Mesenchymal stem cell (in vitro differentiated cells and primary cell): ENCODE data around the gene NDOR1.

Experiments
- DNase-seq: peaks from one replicate; pipeline ENCODE4 v3.0.0-alpha.2; 2013
- H2AFZ ChIP-seq: one replicate; pipeline ENCODE4 v1.6.1; 2013; ENCODE audit warnings: low read depth, mild to moderate bottlenecking, control low read depth, inconsistent platforms, low read length, moderate library complexity
- H2AK5ac ChIP-seq: 2 replicates; pipeline ENCODE4 v1.6.1; 2013; ENCODE audit warnings: low read length, moderate library complexity, mild to moderate bottlenecking, inconsistent platforms; ENCODE audit not compliant: severe bottlenecking
- H2BK120ac ChIP-seq: one replicate; pipeline ENCODE4 v1.6.1; 2013; ENCODE audit warnings: low read depth, mild to moderate bottlenecking, inconsistent platforms, low read length, moderate library complexity
- H2BK12ac ChIP-seq, 2 experiments: one replicate each; pipeline ENCODE4 v1.6.1; 2013; ENCODE audit warnings: inconsistent platforms in 2 of 2, low read length in 2 of 2, mild to moderate bottlenecking in 2 of 2, moderate library complexity in 2 of 2, control low read depth in 1 of 2
- H2BK15ac ChIP-seq: one replicate; pipeline ENCODE4 v1.6.1; 2013; ENCODE audit warnings: mild to moderate bottlenecking, low read depth, inconsistent platforms; ENCODE audit not compliant: poor library complexity, severe bottlenecking
- H2BK5ac ChIP-seq: 2 replicates; pipeline ENCODE4 v1.6.1; 2013; ENCODE audit warnings: low read depth, mild to moderate bottlenecking, low read length, control low read depth, inconsistent platforms; ENCODE audit not compliant: poor library complexity, severe bottlenecking
- H3K14ac ChIP-seq, 2 experiments: one replicate each; pipeline ENCODE4 v1.6.1; 2013; ENCODE audit warnings: inconsistent platforms in 2 of 2, low read length in 2 of 2, control low read depth in 1 of 2, mild to moderate bottlenecking in 1 of 2, moderate library complexity in 1 of 2
- H3K18ac ChIP-seq, 2 experiments: one replicate each; pipeline ENCODE4 v1.6.1; 2013; ENCODE audit warnings: inconsistent platforms in 2 of 2, low read length in 2 of 2, control low read depth in 1 of 2, low read depth in 1 of 2, mild to moderate bottlenecking in 1 of 2
- H3K23ac ChIP-seq, 2 experiments: one replicate each; pipeline ENCODE4 v1.6.1; 2013; ENCODE audit warnings: inconsistent platforms in 2 of 2, low read length in 2 of 2, mild to moderate bottlenecking in 2 of 2, moderate library complexity in 2 of 2, control low read depth in 1 of 2
- H3K27ac ChIP-seq: 2 replicates; pipeline ENCODE4 v1.5.1; 2013; ENCODE audit warnings: mild to moderate bottlenecking, moderate library complexity, low read length, control low read depth, inconsistent platforms; ENCODE audit not compliant: poor library complexity, severe bottlenecking
- H3K27me3 ChIP-seq, 2 experiments: 2 replicates each; pipeline versions ENCODE4 v1.6.1 to v1.7.0; 2013; ENCODE audit warnings: low read length in 2 of 2, mild to moderate bottlenecking in 2 of 2, moderate library complexity in 2 of 2, control low read depth in 1 of 2, inconsistent platforms in 1 of 2; ENCODE audit not compliant: control insufficient read depth in 1 of 2, insufficient read depth in 1 of 2
- H3K36me3 ChIP-seq, 2 experiments: 2 replicates each; pipeline versions ENCODE4 v1.6.1 to v1.7.0; 2013; ENCODE audit warnings: low read length in 2 of 2, control low read depth in 1 of 2, inconsistent platforms in 1 of 2, low read depth in 1 of 2, mild to moderate bottlenecking in 1 of 2; ENCODE audit not compliant: insufficient read depth in 2 of 2, control insufficient read depth in 1 of 2
- H3K4ac ChIP-seq, 2 experiments: one replicate each; pipeline ENCODE4 v1.6.1; 2013; ENCODE audit warnings: inconsistent platforms in 2 of 2, low read length in 2 of 2, mild to moderate bottlenecking in 2 of 2, moderate library complexity in 2 of 2, control low read depth in 1 of 2, low read depth in 1 of 2
- H3K4me1 ChIP-seq: 2 replicates; pipeline ENCODE4 v1.6.1; 2013; ENCODE audit warnings: low read depth, low read length, control low read depth; ENCODE audit not compliant: control insufficient read depth, insufficient read depth
- H3K4me2 ChIP-seq: 2 replicates; pipeline ENCODE4 v1.6.1; 2013; ENCODE audit warnings: low read length, mild to moderate bottlenecking, inconsistent platforms; ENCODE audit not compliant: poor library complexity, severe bottlenecking
- H3K4me3 ChIP-seq, 2 experiments: 2 replicates each; pipeline versions ENCODE4 v1.5.1 to v1.7.0; 2013; ENCODE audit warnings: low read length in 2 of 2, mild to moderate bottlenecking in 2 of 2, control low read depth in 1 of 2, low read depth in 1 of 2; ENCODE audit not compliant: insufficient read depth in 1 of 2
- H3K79me1 ChIP-seq: replicated peaks from 2 replicates; pipeline ENCODE4 v1.6.1; 2013; ENCODE audit warnings: mild to moderate bottlenecking, control low read depth, low read length, inconsistent platforms; ENCODE audit not compliant: poor library complexity, severe bottlenecking
- H3K9ac ChIP-seq: 2 replicates; pipeline ENCODE4 v1.7.0; 2013; ENCODE audit warnings: mild to moderate bottlenecking, low read length, moderate library complexity
- H3K9me3 ChIP-seq: 2 replicates; pipeline ENCODE4 v1.7.0; 2013; ENCODE audit warnings: mild to moderate bottlenecking, low read length; ENCODE audit not compliant: control insufficient read depth
- H4K8ac ChIP-seq: one replicate; pipeline ENCODE4 v1.6.1; 2013; ENCODE audit warnings: inconsistent platforms, mild to moderate bottlenecking, low read length, moderate library complexity
- H4K91ac ChIP-seq: one replicate; pipeline ENCODE4 v1.6.1; 2013; ENCODE audit warnings: mild to moderate bottlenecking, low read length, inconsistent platforms
- WGBS: methylation state at CpG from one replicate; pipeline ENCODE4 v1.1.7; 2013; ENCODE audit warnings: mixed read lengths; 5-methylcytosine and 5-hydroxymethylcytosine counted together

Gene NDOR1

GRCh38 chr9:137191691-137192447 is 13.6 kb upstream of the NDOR1 start:
- Histone ChIP-seq H2AK5ac (no peak overlapping the region), H2AFZ (no peak overlapping the region), H3K9me3 (no peaks in the 10 kb centered on the region), H3K9ac (peak overlapping the region; percentile 2), H2BK12ac (no peak overlapping the region), H3K18ac (no peak overlapping the region), H4K8ac (no peak overlapping the region), H2BK15ac (no peak overlapping the region), H3K27ac (no peak overlapping the region), H2BK120ac (no peak overlapping the region), H3K4me3 (no peak overlapping the region), H2BK5ac (no peak overlapping the region), H3K27me3 (no peaks in the 10 kb centered on the region), H3K23ac (no peak overlapping the region), H4K91ac (peak overlapping the region; percentile 0), H3K14ac (no peak overlapping the region), H3K4me2 (no peak overlapping the region), H3K36me3 (peaks cover 36 to 56% of the 10 kb centered on the region in 2 experiments), H3K4ac (no peak overlapping the region), H3K79me1 (peaks cover 53% of the 10 kb centered on the region), H3K4me1 (peaks cover 67% of the 10 kb centered on the region)
- DNase-seq, result no peak
- 93% methylated on average over 21 of the region's 22 CpGs for WGBS

DNA sequence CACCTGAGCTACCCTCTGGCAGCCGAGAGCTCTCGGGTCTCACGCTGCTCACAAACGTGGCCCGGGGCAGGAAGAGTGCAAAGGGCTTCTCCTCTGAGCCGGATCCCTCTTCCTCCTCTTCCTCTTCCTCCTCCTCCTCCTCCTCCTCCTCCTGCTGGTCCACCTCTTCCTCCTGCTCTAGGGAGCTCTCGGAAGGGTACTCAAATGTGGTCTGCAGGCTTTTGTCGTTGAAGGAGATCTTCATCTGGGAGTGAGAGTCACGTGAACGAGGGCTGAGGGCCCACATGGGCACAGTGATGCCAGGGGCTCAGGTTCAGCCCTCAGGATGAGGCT is 13.1 kb upstream of the NDOR1 start:
- Histone ChIP-seq H3K4ac (no peak overlapping the region), H2BK120ac (no peak overlapping the region), H2BK15ac (no peak overlapping the region), H3K18ac (no peak overlapping the region), H3K9me3 (no peaks in the 10 kb centered on the region), H2AFZ (no peak overlapping the region), H3K27ac (no peak overlapping the region), H3K4me2 (no peak overlapping the region), H3K36me3 (peaks cover 30 to 51% of the 10 kb centered on the region in 2 experiments), H3K27me3 (no peaks in the 10 kb centered on the region), H3K23ac (no peak overlapping the region), H3K14ac (no peak overlapping the region), H4K91ac (no peak overlapping the region), H4K8ac (no peak overlapping the region), H2AK5ac (no peak overlapping the region), H3K4me3 (no peak overlapping the region), H2BK5ac (no peak overlapping the region), H2BK12ac (no peak overlapping the region), H3K9ac (no peak overlapping the region), H3K4me1 (peaks cover 64% of the 10 kb centered on the region), H3K79me1 (peaks cover 52% of the 10 kb centered on the region)
- 95% methylated on average over 9 of the region's 10 CpGs for WGBS
- no peak for DNase-seq

- WGBS, result 71% methylated on average over 2 of the region's 2 CpGs
- no peak for DNase-seq
Measured at GRCh38 chr9:137192859-137193258, 12.6 kb upstream of the NDOR1 start.

GRCh38 chr9:137193771-137194170 is 11.7 kb upstream of the NDOR1 start:
- Histone ChIP-seq H2BK5ac (no peak overlapping the region), H4K8ac (no peak overlapping the region), H3K9me3 (no peaks in the 10 kb centered on the region), H2AK5ac (no peak overlapping the region), H2BK15ac (no peak overlapping the region), H3K79me1 (peaks cover 52% of the 10 kb centered on the region), H3K27me3 (no peaks in the 10 kb centered on the region), H4K91ac (peak overlapping the region; percentile 11), H3K4me1 (peaks cover 71% of the 10 kb centered on the region), H3K9ac (no peak overlapping the region), H2AFZ (no peak overlapping the region), H3K4me3 (no peak overlapping the region), H3K4me2 (no peak overlapping the region), H3K23ac (no peak overlapping the region), H3K18ac (no peak overlapping the region), H3K36me3 (peaks cover 30 to 54% of the 10 kb centered on the region in 2 experiments), H3K27ac (no peak overlapping the region), H3K4ac (no peak overlapping the region), H3K14ac (no peak overlapping the region), H2BK120ac (no peak overlapping the region), H2BK12ac (no peak overlapping the region)
- DNase-seq, result no peak
- 93% methylated on average over 14 of the region's 14 CpGs for WGBS

More at GRCh38 chr9:137192859-137193258, 12.6 kb upstream of the NDOR1 start:
- no peak overlapping the region for H2AFZ ChIP-seq
- H3K4me2 ChIP-seq, result no peak overlapping the region
- H3K36me3 ChIP-seq, result peaks cover 30 to 51% of the 10 kb centered on the region in 2 experiments
- H3K9ac ChIP-seq, result no peak overlapping the region
- H2AK5ac ChIP-seq, result no peak overlapping the region
- H3K27ac ChIP-seq, result no peak overlapping the region
- no peak overlapping the region for H3K18ac ChIP-seq
- no peak overlapping the region for H3K14ac ChIP-seq
- no peak overlapping the region for H2BK15ac ChIP-seq
- H3K79me1 ChIP-seq, result peaks cover 52% of the 10 kb centered on the region
- H3K27me3 ChIP-seq, result no peaks in the 10 kb centered on the region
- H3K4me1 ChIP-seq, result peaks cover 64% of the 10 kb centered on the region
- H2BK12ac ChIP-seq, result no peak overlapping the region
- H3K9me3 ChIP-seq, result no peaks in the 10 kb centered on the region
- no peak overlapping the region for H3K4me3 ChIP-seq
- no peak overlapping the region for H2BK5ac ChIP-seq
- no peak overlapping the region for H3K23ac ChIP-seq
- no peak overlapping the region for H2BK120ac ChIP-seq
- no peak overlapping the region for H3K4ac ChIP-seq
- no peak overlapping the region for H4K91ac ChIP-seq
- no peak overlapping the region for H4K8ac ChIP-seq
